H1 (cell line): ENCODE results near the gene SLC51B. TPM values are rescaled to one million over a fixed set of nuclear protein-coding genes. Genes with fewer than 3 reads are reported as not detected.
A peak's percentile ranks its signal among the peaks of the same experiment; 100 is the strongest.

Source experiments
- EP300 ChIP-seq, 2 experiments: IDR thresholded peaks; 1 replicate in 1 of 2; 2 replicates in 1 of 2; pipeline ENCODE4 v1.6.1; 2011 to 2012; ENCODE audit warnings: low read depth in 2 of 2, low read length in 2 of 2, mild to moderate bottlenecking in 2 of 2, borderline replicate concordance in 1 of 2, inconsistent platforms in 1 of 2, moderate library complexity in 1 of 2
- JUND ChIP-seq: IDR thresholded peaks from 2 replicates; pipeline ENCODE4 v1.6.1; 2011; ENCODE audit warnings: mild to moderate bottlenecking, improper control_type of control experiment, low read length
- TAF1 ChIP-seq: IDR thresholded peaks from 2 replicates; pipeline ENCODE4 v1.6.1; 2011; ENCODE audit warnings: mild to moderate bottlenecking, low read depth, low read length
- polyA plus RNA-seq, 7 experiments: library from polyadenylated mRNA; depleted of rRNA in 3 of 7; stranded (reverse) in 5 of 7; unstranded in 2 of 7; fragments of >200 nt in 5 of 7; fragments of 200-250 nt in 2 of 7; gene quantifications; 1 replicate in 5 of 7; 2 replicates in 1 of 7; 4 replicates in 1 of 7; pipeline versions ENCODE4 v1.2.1 to v1.2.3, GENCODE V29; 2011 to 2013; ENCODE audit warnings: missing spikeins in 2 of 7, mixed read lengths in 2 of 7
- total RNA-seq: library from RNA; stranded (reverse); fragmentation: NEBNext Ultra II Directional; extraction: Animal tissue kit (Norgen Biotek cat#: 25700); gene quantifications from 2 replicates; pipeline ENCODE4 v1.2.1, GENCODE V29; 2021

SLC51B gene
- total and polyA plus RNA-seq, 2 of the 8 experiments (the other 6 are each of a cell fraction or from before 2014, with no cell fraction given): not detected

- TF ChIP-seq EP300 (IDR thresholded peaks at IDR 0.05; ENCODE audit: borderline replicate concordance in 1 of 2, low read depth in 2 of 2, low read length in 2 of 2) (no peak), TAF1 (peak; percentile 71; the same call in 1 of the 2 replicates), JUND (no peak)
These were observed 16.1 kb upstream of the SLC51B start, which contains the start of gene MTFMT (continued) for GRCh38 chr15:65028921-65029735.
